Choroid plexus epithelial cell (primary cell): ENCODE data around the gene PKIG.

Experiments used
- DNase-seq: peaks from one replicate; pipeline ENCODE4 v3.0.0-alpha.2; 2010; ENCODE audit warnings: low read depth
- H3K4me3 ChIP-seq: 2 replicates; pipeline ENCODE4 v1.5.1; 2011; ENCODE audit warnings: low read depth, mild to moderate bottlenecking, control low read depth, low read length, moderate library complexity
- CTCF ChIP-seq: conservative IDR thresholded peaks from 2 replicates; pipeline ENCODE4 v1.5.1; 2011; ENCODE audit warnings: low read depth, mild to moderate bottlenecking, control low read depth, inconsistent platforms, low read length, moderate library complexity

Gene PKIG

GRCh38 chr20:44600301-44600700, 17.9 kb downstream of the PKIG start:
- DNase-seq, result no peak
- no peak overlapping the region for H3K4me3 ChIP-seq
- TF ChIP-seq CTCF, result no peak

GRCh38 chr20:44600758-44601201, 18.4 kb downstream of the PKIG start:
- H3K4me3 ChIP-seq, result no peak overlapping the region
- no peak for DNase-seq
- no peak for TF ChIP-seq CTCF

GRCh38 chr20:44601236-44601671, 18.9 kb downstream of the PKIG start:
- TF ChIP-seq CTCF, result no peak
- H3K4me3 ChIP-seq, result no peak overlapping the region
- no peak for DNase-seq

- H3K4me3 ChIP-seq, result no peak overlapping the region
- no peak for TF ChIP-seq CTCF
- peak; percentile 91 for DNase-seq
Observed at GRCh38 chr20:44601801-44602204, 19.4 kb downstream of the PKIG start.

GRCh38 chr20:44603327-44603726, 20.9 kb downstream of the PKIG start:
- no peak for TF ChIP-seq CTCF
- DNase-seq, result no peak
- H3K4me3 ChIP-seq, result no peak overlapping the region

- TF ChIP-seq CTCF, result no peak
- no peak overlapping the region for H3K4me3 ChIP-seq
- no peak for DNase-seq
Observed at GRCh38 chr20:44606725-44607441, 24.5 kb downstream of the PKIG start.

GRCh38 chr20:44609006-44609515, 26.7 kb downstream of the PKIG start:
- DNase-seq, result no peak
- no peak for TF ChIP-seq CTCF
- H3K4me3 ChIP-seq, result no peak overlapping the region
